DMS 273 (cell line): ENCODE results near the gene PADI6.

Experiments
- DNase-seq: peaks from one replicate; lab custom pipeline; 2025; ENCODE audit not compliant: unreplicated experiment; lab: John Stamatoyannopoulos, UW

Gene PADI6

GRCh38 chr1:17433261-17433660 lies 61.3 kb downstream of the PADI6 start:
- no peak for DNase-seq

GRCh38 chr1:17434016-17434415 lies 62.0 kb downstream of the PADI6 start:
- no peak for DNase-seq

GRCh38 chr1:17434601-17435000 lies 62.6 kb downstream of the PADI6 start:
- no peak for DNase-seq

GRCh38 chr1:17436380-17437174 lies 64.6 kb downstream of the PADI6 start:
- no peak for DNase-seq

- DNase-seq = no peak
Observed at GRCh38 chr1:17437260-17437579, 65.2 kb downstream of the PADI6 start.

GRCh38 chr1:17437580-17438317 lies 65.8 kb downstream of the PADI6 start:
- DNase-seq = peak; percentile 86

GRCh38 chr1:17438318-17439249 lies 66.6 kb downstream of the PADI6 start:
- DNase-seq = peak; percentile 87

GRCh38 chr1:17439250-17440073 lies 67.5 kb downstream of the PADI6 start, which contains the start of gene RCC2:
TSS of gene RCC2 (minus strand) at chr1:17439677. CDS start at chr1:17438514, 1,163 bp downstream.
- DNase-seq = peak; percentile 89

- DNase-seq = no peak
Observed at GRCh38 chr1:17440074-17440826, 68.3 kb downstream of the PADI6 start.

- DNase-seq = no peak
Observed at GRCh38 chr1:17440827-17441168, 68.8 kb downstream of the PADI6 start.

- peak; percentile 59 for DNase-seq
Observed at GRCh38 chr1:17441265-17441992, 69.4 kb downstream of the PADI6 start.

GRCh38 chr1:17441993-17442357 lies 70.0 kb downstream of the PADI6 start:
- DNase-seq = no peak

GRCh38 chr1:17442841-17443240 lies 70.8 kb downstream of the PADI6 start:
- DNase-seq = no peak

- DNase-seq = no peak
Observed at GRCh38 chr1:17447501-17447992, 75.6 kb downstream of the PADI6 start.
